Measurements from ENCODE around the gene TEX2.
A peak's percentile ranks its signal among the peaks of the same experiment; 100 is the strongest.
"Not testable (repeated sequence)": the region's sequence is repeated elsewhere in the genome, so short reads cannot be mapped to it uniquely, and the experiment has no call there.

The TEX2 gene

DNA sequence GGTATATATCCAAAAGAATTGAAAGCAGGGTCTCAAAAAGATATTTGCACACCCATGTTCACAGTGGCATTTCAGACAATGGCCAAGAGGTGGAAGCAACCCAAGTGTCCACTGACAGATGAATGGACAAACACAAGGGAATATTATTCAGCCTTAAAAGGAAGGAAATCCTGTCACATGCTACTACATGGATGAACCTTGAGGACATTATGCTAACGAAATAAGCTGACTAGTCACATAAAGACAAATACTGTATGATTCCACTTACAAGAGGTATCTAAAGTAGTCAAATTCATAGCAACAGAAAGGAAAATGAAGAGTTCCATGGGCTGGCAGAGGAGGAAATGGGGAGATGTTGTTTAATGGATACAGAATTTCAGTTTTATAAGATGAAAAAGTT is 41.4 kb downstream of the TEX2 start:
- TF ChIP-seq, protein P1, sequence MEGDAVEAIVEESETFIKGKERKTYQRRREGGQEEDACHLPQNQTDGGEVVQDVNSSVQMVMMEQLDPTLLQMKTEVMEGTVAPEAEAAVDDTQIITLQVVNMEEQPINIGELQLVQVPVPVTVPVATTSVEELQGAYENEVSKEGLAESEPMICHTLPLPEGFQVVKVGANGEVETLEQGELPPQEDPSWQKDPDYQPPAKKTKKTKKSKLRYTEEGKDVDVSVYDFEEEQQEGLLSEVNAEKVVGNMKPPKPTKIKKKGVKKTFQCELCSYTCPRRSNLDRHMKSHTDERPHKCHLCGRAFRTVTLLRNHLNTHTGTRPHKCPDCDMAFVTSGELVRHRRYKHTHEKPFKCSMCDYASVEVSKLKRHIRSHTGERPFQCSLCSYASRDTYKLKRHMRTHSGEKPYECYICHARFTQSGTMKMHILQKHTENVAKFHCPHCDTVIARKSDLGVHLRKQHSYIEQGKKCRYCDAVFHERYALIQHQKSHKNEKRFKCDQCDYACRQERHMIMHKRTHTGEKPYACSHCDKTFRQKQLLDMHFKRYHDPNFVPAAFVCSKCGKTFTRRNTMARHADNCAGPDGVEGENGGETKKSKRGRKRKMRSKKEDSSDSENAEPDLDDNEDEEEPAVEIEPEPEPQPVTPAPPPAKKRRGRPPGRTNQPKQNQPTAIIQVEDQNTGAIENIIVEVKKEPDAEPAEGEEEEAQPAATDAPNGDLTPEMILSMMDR (IDR thresholded peaks at IDR 0.05; ENCODE audit: low read length, missing control alignments), result no peak
- DNase-seq (ENCODE audit: low read depth), result no peak
- H3K4me3 ChIP-seq (replicated peaks; ENCODE audit: low read depth, low read length), result no peak overlapping the region

DNA sequence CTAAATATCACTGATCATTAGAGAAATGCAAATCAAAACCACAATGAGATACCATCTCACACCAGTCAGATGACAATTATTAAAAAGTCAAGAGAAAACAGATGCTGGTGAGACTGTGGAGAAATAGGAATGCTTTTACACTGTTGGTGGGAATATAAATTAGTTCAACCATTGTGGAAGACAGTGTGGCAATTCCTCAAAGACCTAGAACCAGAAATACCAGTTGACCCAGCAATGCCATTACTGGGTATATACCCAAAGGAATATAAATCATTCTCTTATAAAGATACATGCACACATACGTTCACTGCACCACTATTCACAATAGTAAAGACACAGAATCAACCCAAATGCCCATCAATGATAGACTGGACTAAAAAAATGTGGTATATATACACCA is 42.5 kb downstream of the TEX2 start:
- H3K4me3 ChIP-seq (replicated peaks; ENCODE audit: low read depth, low read length); DNase-seq (ENCODE audit: low read depth): not testable (repeated sequence)

DNA sequence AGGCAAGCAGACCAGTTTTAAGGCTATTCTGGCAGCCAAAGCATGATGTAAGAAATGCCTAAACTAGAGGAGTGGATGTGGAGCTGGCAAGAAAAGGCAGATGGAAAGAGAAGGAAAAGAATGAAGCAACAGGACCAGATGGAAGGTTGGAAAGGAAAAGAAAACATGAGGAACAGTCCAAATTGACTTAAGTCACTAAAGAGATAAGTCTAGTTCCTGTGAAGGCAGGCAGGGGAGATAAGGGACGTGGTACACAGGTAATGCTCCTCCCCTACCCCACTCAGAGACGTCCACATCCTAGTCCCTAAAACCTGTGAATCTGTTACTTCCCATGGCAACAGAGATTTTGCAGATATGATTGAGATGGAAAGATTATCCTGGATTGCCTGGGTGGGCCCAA is 43.5 kb downstream of the TEX2 start:
- TF ChIP-seq, protein P1 (IDR thresholded peaks at IDR 0.05; ENCODE audit: low read length, missing control alignments), result no peak
- DNase-seq (ENCODE audit: low read depth), result no peak
- H3K4me3 ChIP-seq (replicated peaks; ENCODE audit: low read depth, low read length), result no peak overlapping the region

DNA sequence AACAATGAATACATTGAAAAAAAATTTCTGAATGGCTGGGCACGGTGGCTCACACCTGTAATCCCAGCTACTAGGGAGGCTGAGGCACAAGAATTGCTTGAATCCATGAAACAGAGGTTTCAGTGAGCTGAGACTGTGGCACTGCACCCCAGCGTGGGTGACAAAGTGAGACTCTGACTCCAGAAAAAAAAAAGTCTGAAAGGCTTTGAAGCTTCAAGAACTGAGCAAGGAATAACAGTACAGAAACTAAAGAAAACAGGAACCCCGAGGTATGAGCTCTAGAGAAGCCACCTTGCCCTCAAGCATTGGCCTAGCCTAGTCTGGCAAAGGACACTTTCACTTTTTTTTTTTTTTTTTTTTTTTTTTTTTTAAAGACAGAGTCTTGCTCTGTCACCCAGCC is 45.0 kb downstream of the TEX2 start:
- TF ChIP-seq, protein P1 (IDR thresholded peaks at IDR 0.05; ENCODE audit: low read length, missing control alignments), result no peak
- H3K4me3 ChIP-seq (replicated peaks; ENCODE audit: low read depth, low read length), result no peak overlapping the region
- no peak for DNase-seq (ENCODE audit: low read depth)

DNA sequence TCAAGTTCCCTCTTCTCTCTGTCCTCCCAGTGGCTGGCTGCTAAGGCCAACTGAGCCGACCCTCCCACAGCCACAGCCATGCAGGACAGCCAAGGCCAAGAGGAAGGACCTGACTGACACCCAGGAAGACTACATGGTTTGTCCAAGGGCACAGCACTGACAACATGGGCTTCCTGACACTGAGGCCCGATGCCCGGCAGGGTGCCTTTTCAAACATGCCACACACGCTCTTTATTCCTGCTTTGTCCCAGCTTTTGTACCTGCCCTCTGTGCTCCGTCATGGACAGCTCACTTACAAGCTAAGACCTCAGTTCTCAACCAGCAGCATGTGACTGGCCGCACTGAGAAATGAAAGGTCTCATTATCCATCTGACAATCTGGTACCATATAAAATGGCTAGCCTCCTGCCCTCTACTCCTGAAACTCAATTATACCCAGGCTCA is 45.8 kb downstream of the TEX2 start:
- TF ChIP-seq, protein P1 (IDR thresholded peaks at IDR 0.05; ENCODE audit: low read length, missing control alignments), result no peak
- H3K4me3 ChIP-seq (replicated peaks; ENCODE audit: low read depth, low read length), result no peak overlapping the region
- no peak for DNase-seq (ENCODE audit: low read depth)

DNA sequence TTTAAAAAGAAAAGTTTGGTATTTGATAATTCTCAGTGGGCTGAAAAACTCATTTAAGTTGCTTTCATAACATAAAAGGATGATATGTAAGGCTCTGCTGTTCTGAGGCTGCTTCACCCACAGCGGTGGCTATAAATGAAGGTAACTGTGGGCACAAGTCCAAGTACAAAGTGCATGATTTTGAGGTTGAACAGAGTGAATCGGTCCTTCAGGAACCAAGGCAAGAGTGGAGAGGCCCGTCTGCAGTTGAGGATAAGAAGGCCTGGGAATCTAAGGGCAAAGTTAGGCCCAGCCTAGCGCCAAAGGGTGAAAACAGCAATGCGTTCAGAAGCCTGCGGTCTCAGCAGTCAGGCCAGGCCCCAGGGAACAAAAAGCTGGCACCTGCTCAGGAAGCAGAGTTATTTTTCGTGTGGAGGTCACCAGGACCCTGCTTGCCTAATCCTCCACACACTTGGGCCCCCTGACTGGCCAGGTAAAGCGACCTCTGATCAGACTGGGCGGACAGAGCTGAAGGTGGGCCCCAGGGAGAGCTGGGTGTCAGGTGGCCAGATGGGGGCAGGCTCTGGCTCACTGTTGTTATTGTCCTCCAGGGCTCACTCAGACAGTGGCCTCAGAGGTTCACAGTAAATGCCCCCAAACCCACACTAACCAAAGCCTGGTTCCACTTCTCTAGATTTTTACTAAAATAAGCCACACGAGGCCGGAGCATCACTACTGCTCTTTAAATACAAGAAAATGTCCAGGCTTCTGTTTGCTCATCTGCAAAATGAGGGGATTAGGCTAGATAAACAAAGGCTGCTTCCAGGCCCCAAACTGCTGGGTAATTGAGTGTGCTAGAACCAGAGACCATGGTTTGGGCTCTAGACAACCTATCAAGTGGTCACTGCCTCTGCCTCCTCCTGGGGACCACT is 46.5 kb downstream of the TEX2 start:
- peak; percentile 62 for DNase-seq (ENCODE audit: low read depth)
- no peak overlapping the region for H3K4me3 ChIP-seq (replicated peaks; ENCODE audit: low read depth, low read length)
- TF ChIP-seq, protein P1 (IDR thresholded peaks at IDR 0.05; ENCODE audit: low read length, missing control alignments), result peak; percentile 5

DNA sequence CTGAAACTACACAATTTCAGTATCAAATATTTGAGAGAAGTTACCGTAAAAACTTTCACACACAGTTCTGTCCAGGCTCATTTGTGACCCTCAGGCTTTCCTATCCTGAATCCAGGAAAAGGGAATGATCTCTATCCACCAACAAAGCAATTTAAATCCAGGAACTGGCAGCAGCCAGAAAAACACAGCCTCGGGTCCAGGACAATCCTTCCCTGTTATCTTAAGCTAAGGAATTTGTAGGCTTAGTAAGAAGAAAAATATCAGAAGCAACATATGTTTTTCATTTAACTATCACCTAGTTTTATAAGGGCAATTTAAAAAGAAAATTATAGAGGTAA is 47.1 kb downstream of the TEX2 start:
- TF ChIP-seq, protein P1 (IDR thresholded peaks at IDR 0.05; ENCODE audit: low read length, missing control alignments), result no peak
- DNase-seq (ENCODE audit: low read depth), result peak; percentile 58
- H3K4me3 ChIP-seq (replicated peaks; ENCODE audit: low read depth, low read length), result no peak overlapping the region
